Natural killer cell treated with Interleukin-12 subunit alpha and Interleukin-12 subunit beta and Interleukin-15 and Interleukin-18, amount 100 ng/mL, for 72 hours (primary cell): ENCODE measurements around the gene ST3GAL4. TPM values are rescaled to one million over a fixed set of nuclear protein-coding genes. Genes with fewer than 3 reads are reported as not detected.
"Not testable (repeated sequence)": the region's sequence is repeated elsewhere in the genome, so short reads cannot be mapped to it uniquely, and the experiment has no call there.

ENCODE experiments used
- ATAC-seq, 2 donors: fragments of 150-1000 bp; cut with Tn5 transposase in 1 of 2; sonication (Bioruptor Pico), chemical (Tn5 transposase) in 1 of 2; 2 replicates each; pipeline ENCODE4 v1.10.0; 2021
- DNase-seq: peaks from one replicate; pipeline ENCODE4 v3.0.0; 2022; ENCODE audit warnings: low spot score
- H3K27ac Mint-ChIP-seq, 2 donors: 1 replicate in 1 of 2; 2 replicates in 1 of 2; pipeline ENCODE4 v1.8.0; 2022; ENCODE audit warnings: mixed read lengths in 2 of 2, mild to moderate bottlenecking in 1 of 2, moderate library complexity in 1 of 2
- H3K27me3 Mint-ChIP-seq, 2 donors: 1 replicate in 1 of 2; 2 replicates in 1 of 2; pipeline ENCODE4 v1.8.0; 2022; ENCODE audit warnings: mixed read lengths in 2 of 2
- H3K36me3 Mint-ChIP-seq: one replicate; pipeline ENCODE4 v1.8.0; 2022; ENCODE audit warnings: mixed read lengths
- H3K4me1 Mint-ChIP-seq, 2 donors: 1 replicate in 1 of 2; 2 replicates in 1 of 2; pipeline ENCODE4 v1.8.0; 2022; ENCODE audit warnings: low read depth in 2 of 2, mixed read lengths in 2 of 2, mild to moderate bottlenecking in 1 of 2
- H3K4me3 Mint-ChIP-seq: one replicate; pipeline ENCODE4 v1.8.0; 2022; ENCODE audit warnings: mixed read lengths
- H3K9me3 Mint-ChIP-seq: 2 replicates; pipeline ENCODE4 v1.8.0; 2022; ENCODE audit warnings: mixed read lengths
- total RNA-seq, 2 donors: library from RNA; stranded (reverse); gene quantifications; one replicate each; pipeline ENCODE4 v1.2.3, GENCODE V29; 2022

Gene ST3GAL4
- total RNA-seq, 2 donors from 2014 or later, result 60.4 to 60.9 TPM

GRCh38 chr11:126395784-126396183 is 40.3 kb downstream of the ST3GAL4 start:
- not testable (repeated sequence) for H3K4me3 Mint-ChIP-seq, H3K36me3 Mint-ChIP-seq, DNase-seq, ATAC-seq, H3K27ac Mint-ChIP-seq, H3K27me3 Mint-ChIP-seq, H3K9me3 Mint-ChIP-seq
- H3K4me1 Mint-ChIP-seq, result peaks cover 40 to 46% of the 10 kb centered on the region in 2 donors

- ATAC-seq, H3K36me3 Mint-ChIP-seq, H3K27ac Mint-ChIP-seq, DNase-seq, H3K4me3 Mint-ChIP-seq, H3K9me3 Mint-ChIP-seq, H3K27me3 Mint-ChIP-seq: not testable (repeated sequence)
- H3K4me1 Mint-ChIP-seq, result peaks cover 38 to 43% of the 10 kb centered on the region in 2 donors
Measured at GRCh38 chr11:126396266-126396665, 40.8 kb downstream of the ST3GAL4 start.

- H3K4me3 Mint-ChIP-seq, result no peak overlapping the region
- H3K27ac Mint-ChIP-seq, result no peak overlapping the region
- H3K36me3 Mint-ChIP-seq, result no peaks in the 10 kb centered on the region
- H3K27me3 Mint-ChIP-seq, result no peaks in the 10 kb centered on the region
- no peak for DNase-seq
- H3K9me3 Mint-ChIP-seq, result no peaks in the 10 kb centered on the region
- H3K4me1 Mint-ChIP-seq, result peaks cover 35 to 41% of the 10 kb centered on the region in 2 donors
- no peak for ATAC-seq
Measured at GRCh38 chr11:126396965-126397364, 41.5 kb downstream of the ST3GAL4 start.

- ATAC-seq (no peak), DNase-seq (no peak)
- no peaks in the 10 kb centered on the region for H3K9me3 Mint-ChIP-seq
- peaks cover 23 to 34% of the 10 kb centered on the region in 2 donors for H3K4me1 Mint-ChIP-seq
- H3K27ac Mint-ChIP-seq, result no peak overlapping the region
- no peak overlapping the region for H3K4me3 Mint-ChIP-seq
- no peaks in the 10 kb centered on the region for H3K36me3 Mint-ChIP-seq
- H3K27me3 Mint-ChIP-seq, result no peaks in the 10 kb centered on the region
Measured at GRCh38 chr11:126398296-126398695, 42.8 kb downstream of the ST3GAL4 start.

- Mint-ChIP-seq H3K9me3 (no peaks in the 10 kb centered on the region), H3K4me1 (peaks cover 26 to 36% of the 10 kb centered on the region in 2 donors), H3K27me3 (no peaks in the 10 kb centered on the region), H3K27ac (no peak overlapping the region), H3K4me3 (no peak overlapping the region), H3K36me3 (no peaks in the 10 kb centered on the region)
- ATAC-seq (no peak), DNase-seq (no peak)
Measured at GRCh38 chr11:126398721-126399120, 43.2 kb downstream of the ST3GAL4 start.

- Mint-ChIP-seq H3K9me3 (no peaks in the 10 kb centered on the region), H3K27ac (peak overlapping the region; percentile 43 to 72), H3K4me3 (no peak overlapping the region), H3K27me3 (no peaks in the 10 kb centered on the region), H3K4me1 (peaks cover 28 to 40% of the 10 kb centered on the region in 2 donors), H3K36me3 (no peaks in the 10 kb centered on the region)
- ATAC-seq (no peak), DNase-seq (no peak)
Measured at GRCh38 chr11:126400019-126400418, 44.5 kb downstream of the ST3GAL4 start.

- no peak for DNase-seq
- H3K36me3 Mint-ChIP-seq, result no peaks in the 10 kb centered on the region
- H3K27ac Mint-ChIP-seq, result peak overlapping the region; percentile 43 to 72
- H3K9me3 Mint-ChIP-seq, result no peaks in the 10 kb centered on the region
- peak in 1 of 2 donors; percentile 59 for ATAC-seq
- H3K4me1 Mint-ChIP-seq, result peaks cover 28 to 40% of the 10 kb centered on the region in 2 donors
- peak overlapping the region; percentile 43 for H3K4me3 Mint-ChIP-seq
- H3K27me3 Mint-ChIP-seq, result no peaks in the 10 kb centered on the region
Measured at GRCh38 chr11:126400479-126400878, 45.0 kb downstream of the ST3GAL4 start.

GRCh38 chr11:126403022-126403581 is 47.6 kb downstream of the ST3GAL4 start:
- peaks cover 19 to 31% of the 10 kb centered on the region in 2 donors for H3K4me1 Mint-ChIP-seq
- H3K27ac Mint-ChIP-seq, result no peak overlapping the region
- ATAC-seq (no peak), DNase-seq (no peak)
- H3K4me3 Mint-ChIP-seq, result no peak overlapping the region
- H3K9me3 Mint-ChIP-seq, result no peaks in the 10 kb centered on the region
- H3K36me3 Mint-ChIP-seq, result no peaks in the 10 kb centered on the region
- no peaks in the 10 kb centered on the region for H3K27me3 Mint-ChIP-seq

GRCh38 chr11:126403658-126404057 is 48.2 kb downstream of the ST3GAL4 start:
- Mint-ChIP-seq H3K36me3 (no peaks in the 10 kb centered on the region), H3K4me3 (no peak overlapping the region), H3K27me3 (no peaks in the 10 kb centered on the region), H3K9me3 (no peaks in the 10 kb centered on the region), H3K27ac (no peak overlapping the region), H3K4me1 (peaks cover 19 to 31% of the 10 kb centered on the region in 2 donors)
- no peak for ATAC-seq
- DNase-seq, result no peak

GRCh38 chr11:126404367-126404766 is 48.9 kb downstream of the ST3GAL4 start:
- peaks cover 19 to 31% of the 10 kb centered on the region in 2 donors for H3K4me1 Mint-ChIP-seq
- H3K27ac Mint-ChIP-seq, result peak overlapping the region in 1 of 2 donors; percentile 12
- ATAC-seq, result no peak
- peaks cover 6% of the 10 kb centered on the region for H3K36me3 Mint-ChIP-seq
- H3K27me3 Mint-ChIP-seq, result no peaks in the 10 kb centered on the region
- no peak for DNase-seq
- no peak overlapping the region for H3K4me3 Mint-ChIP-seq
- no peaks in the 10 kb centered on the region for H3K9me3 Mint-ChIP-seq

GRCh38 chr11:126405374-126405773 is 49.9 kb downstream of the ST3GAL4 start:
- peaks cover 17 to 26% of the 10 kb centered on the region in 2 donors for H3K4me1 Mint-ChIP-seq
- no peak for ATAC-seq
- H3K4me3 Mint-ChIP-seq, result no peak overlapping the region
- peaks cover 6% of the 10 kb centered on the region for H3K36me3 Mint-ChIP-seq
- no peaks in the 10 kb centered on the region for H3K9me3 Mint-ChIP-seq
- H3K27me3 Mint-ChIP-seq, result no peaks in the 10 kb centered on the region
- no peak for DNase-seq
- H3K27ac Mint-ChIP-seq, result no peak overlapping the region

GRCh38 chr11:126405906-126406305 is 50.4 kb downstream of the ST3GAL4 start:
- Mint-ChIP-seq H3K4me3 (no peak overlapping the region), H3K27ac (no peak overlapping the region), H3K4me1 (peaks cover 12 to 20% of the 10 kb centered on the region in 2 donors), H3K9me3 (no peaks in the 10 kb centered on the region), H3K27me3 (no peaks in the 10 kb centered on the region), H3K36me3 (peaks cover 6% of the 10 kb centered on the region)
- ATAC-seq, result no peak
- no peak for DNase-seq

- Mint-ChIP-seq H3K4me1 (peaks cover 11 to 19% of the 10 kb centered on the region in 2 donors), H3K4me3 (no peak overlapping the region), H3K36me3 (peaks cover 6% of the 10 kb centered on the region), H3K27ac (no peak overlapping the region), H3K27me3 (no peaks in the 10 kb centered on the region), H3K9me3 (no peaks in the 10 kb centered on the region)
- DNase-seq (no peak), ATAC-seq (no peak)
Measured at GRCh38 chr11:126406368-126406767, 50.9 kb downstream of the ST3GAL4 start.

- H3K36me3 Mint-ChIP-seq, result peaks cover 6% of the 10 kb centered on the region
- no peak overlapping the region for H3K4me3 Mint-ChIP-seq
- no peaks in the 10 kb centered on the region for H3K9me3 Mint-ChIP-seq
- DNase-seq (no peak), ATAC-seq (no peak)
- no peaks in the 10 kb centered on the region for H3K27me3 Mint-ChIP-seq
- no peak overlapping the region for H3K27ac Mint-ChIP-seq
- peaks cover 5 to 14% of the 10 kb centered on the region in 2 donors for H3K4me1 Mint-ChIP-seq
Measured at GRCh38 chr11:126407101-126407521, 51.6 kb downstream of the ST3GAL4 start.
